DOHH2 (cell line): ENCODE data around the gene RUNX2.

ENCODE experiments used
- H3F3A ChIP-seq: fragments of 200-600 bp; sonication (generic), shearing (Covaris generic); 2 replicates; pipeline ENCODE4 v1.6.0; 2016; ENCODE audit warnings: antibody characterized with exemption, mild to moderate bottlenecking; ENCODE audit not compliant: control insufficient read depth, insufficient read depth
- H3K27ac ChIP-seq: fragments of 200-600 bp; sonication (generic); 2 replicates; pipeline ENCODE4 v1.5.1; 2014; ENCODE audit warnings: low read depth, mild to moderate bottlenecking, low read length, moderate library complexity
- H3K27me3 ChIP-seq: fragments of 200-600 bp; sonication (generic); 2 replicates; pipeline ENCODE4 v1.6.1; 2014; ENCODE audit warnings: mild to moderate bottlenecking, low read length, mixed read lengths; ENCODE audit not compliant: control insufficient read depth
- H3K36me3 ChIP-seq: fragments of 200-600 bp; sonication (generic); 2 replicates; pipeline ENCODE4 v1.6.1; 2014; ENCODE audit warnings: mild to moderate bottlenecking, low read length, moderate library complexity, mixed read lengths; ENCODE audit not compliant: control insufficient read depth
- H3K4me1 ChIP-seq: fragments of 200-600 bp; sonication (generic); 2 replicates; pipeline ENCODE4 v1.6.1; 2014; ENCODE audit warnings: mild to moderate bottlenecking, low read length, mixed read lengths; ENCODE audit not compliant: control insufficient read depth
- H3K4me2 ChIP-seq: fragments of 200-600 bp; sonication (generic); 2 replicates; pipeline ENCODE4 v1.6.0; 2014; ENCODE audit warnings: mild to moderate bottlenecking, low read length, moderate library complexity
- H3K4me3 ChIP-seq: fragments of 200-600 bp; sonication (generic); 2 replicates; pipeline ENCODE4 v1.5.1; 2014; ENCODE audit warnings: mild to moderate bottlenecking, low read length, mixed read lengths
- H3K79me2 ChIP-seq: fragments of 200-600 bp; sonication (generic); 2 replicates; pipeline ENCODE4 v1.6.1; 2014; ENCODE audit warnings: mild to moderate bottlenecking, low read length, mixed read lengths; ENCODE audit not compliant: control insufficient read depth
- H3K9me2 ChIP-seq: fragments of 200-600 bp; sonication (generic); replicated peaks from 2 replicates; pipeline ENCODE4 v1.6.1; 2014; ENCODE audit warnings: mild to moderate bottlenecking, low read length, mixed read lengths; ENCODE audit not compliant: control insufficient read depth
- H3K9me3 ChIP-seq: fragments of 200-600 bp; sonication (generic); 2 replicates; pipeline ENCODE4 v1.6.1; 2014; ENCODE audit warnings: antibody characterized with exemption, low read length, mixed read lengths; ENCODE audit not compliant: control insufficient read depth, insufficient read depth
- H4K20me1 ChIP-seq: fragments of 200-600 bp; sonication (generic); 2 replicates; pipeline ENCODE4 v1.6.0; 2014; ENCODE audit warnings: low read depth, mild to moderate bottlenecking, antibody characterized with exemption, low read length, moderate library complexity; ENCODE audit not compliant: control insufficient read depth, insufficient read depth
- CTCF ChIP-seq: fragments of 200-600 bp; sonication (generic); IDR thresholded peaks from one replicate; pipeline ENCODE4 v1.5.1; 2014; ENCODE audit warnings: antibody characterized with exemption, mild to moderate bottlenecking, low read depth, low read length; ENCODE audit not compliant: poor library complexity, severe bottlenecking
- EZH2phosphoT487 ChIP-seq: fragments of 200-600 bp; sonication (generic); IDR thresholded peaks from 2 replicates; pipeline ENCODE4 v1.6.1; 2017; ENCODE audit warnings: borderline replicate concordance, mild to moderate bottlenecking, antibody characterized with exemption, low read length, moderate library complexity, mixed read lengths

The RUNX2 gene

GRCh38 chr6:45382391-45382790 is 54.3 kb downstream of the RUNX2 start:
- Histone ChIP-seq H3K4me1 (peaks cover 20% of the 10 kb centered on the region), H3K36me3 (no peaks in the 10 kb centered on the region), H3K79me2 (peaks cover 6% of the 10 kb centered on the region), H3K4me2 (no peak overlapping the region), H3F3A (no peaks in the 10 kb centered on the region), H3K9me3 (no peaks in the 10 kb centered on the region), H3K9me2 (no peaks in the 10 kb centered on the region), H3K27ac (no peak overlapping the region), H3K27me3 (no peaks in the 10 kb centered on the region; the same call in 1 of the 2 replicates), H4K20me1 (no peaks in the 10 kb centered on the region), H3K4me3 (no peak overlapping the region)
- TF ChIP-seq CTCF (no peak), EZH2phosphoT487 (no peak)

- H3K9me2 ChIP-seq, result no peaks in the 10 kb centered on the region
- H3K27me3 ChIP-seq, result no peaks in the 10 kb centered on the region; the same call in 1 of the 2 replicates
- TF ChIP-seq CTCF (no peak), EZH2phosphoT487 (no peak)
- no peaks in the 10 kb centered on the region for H3K4me1 ChIP-seq
- H3K4me2 ChIP-seq, result no peak overlapping the region
- no peaks in the 10 kb centered on the region for H3F3A ChIP-seq
- H3K36me3 ChIP-seq, result no peaks in the 10 kb centered on the region
- no peaks in the 10 kb centered on the region for H4K20me1 ChIP-seq
- no peaks in the 10 kb centered on the region for H3K9me3 ChIP-seq
- H3K27ac ChIP-seq, result no peak overlapping the region
- no peaks in the 10 kb centered on the region for H3K79me2 ChIP-seq
- no peak overlapping the region for H3K4me3 ChIP-seq
These were observed 58.4 kb downstream of the RUNX2 start for GRCh38 chr6:45386501-45386900.

- no peaks in the 10 kb centered on the region for H3K9me3 ChIP-seq
These were observed 59.1 kb downstream of the RUNX2 start for GRCh38 chr6:45387236-45387635.

More at GRCh38 chr6:45387236-45387635, 59.1 kb downstream of the RUNX2 start:
- H3K4me3 ChIP-seq, result no peak overlapping the region
- no peaks in the 10 kb centered on the region for H4K20me1 ChIP-seq
- H3K27me3 ChIP-seq, result no peaks in the 10 kb centered on the region; the same call in 1 of the 2 replicates
- H3K36me3 ChIP-seq, result no peaks in the 10 kb centered on the region
- no peak overlapping the region for H3K27ac ChIP-seq
- no peaks in the 10 kb centered on the region for H3K9me2 ChIP-seq
- H3K4me2 ChIP-seq, result no peak overlapping the region
- H3K79me2 ChIP-seq, result no peaks in the 10 kb centered on the region
- no peaks in the 10 kb centered on the region for H3F3A ChIP-seq
- H3K4me1 ChIP-seq, result no peaks in the 10 kb centered on the region
- TF ChIP-seq EZH2phosphoT487 (no peak), CTCF (no peak)
